A549 (cell line): Measurements from ENCODE around the gene XBP1. TPM values are rescaled to one million over a fixed set of nuclear protein-coding genes. Genes with fewer than 3 reads are reported as not detected.

Experiments used
- ATAC-seq, 2 experiments: fragments of 200-7000 bp in 1 of 2; fragments of >200 bp in 1 of 2; cut with Nextera tagmentation in 1 of 2; cut with Tn5 transposase in 1 of 2; 3 replicates each; pipeline versions ENCODE4 v1.8.0 to v1.9.1; 2018 to 2020; ENCODE audit warnings: mild to moderate bottlenecking in 1 of 2, moderate library complexity in 1 of 2
- CTCF ChIA-PET: fragments of 300-600 bp; sonication (Branson Sonifier 250); formaldehyde crosslinking; extraction: SDS; loops from one replicate; lab custom pipeline; 2021; ENCODE audit warnings: antibody characterized with exemption, inconsistent platforms; lab: Yijun Ruan, JAX
- POLR2A ChIA-PET: fragments of 350-600 bp; formaldehyde crosslinking; extraction: SDS; loops from one replicate; lab custom pipeline; 2021; ENCODE audit warnings: antibody characterized with exemption, inconsistent platforms; lab: Yijun Ruan, JAX
- DNase-seq, 2 experiments: peaks; one replicate each; pipeline versions ENCODE4 v3.0.0 to v3.0.0-alpha.2; 2011 to 2016; ENCODE audit warnings: low read depth in 1 of 2, low spot score in 1 of 2
- FAIRE-seq: peaks from 2 replicates; lab custom pipeline; 2011; peaks lifted over from hg19 to GRCh38; lab: Jason Lieb, UNC
- H3K27ac ChIP-seq, 2 experiments: fragments of >200 bp; sonication (Bioruptor Twin); formaldehyde crosslinking; 3 replicates each; pipeline ENCODE4 v1.5.1; 2016 to 2017
- H3K4me1 ChIP-seq: fragments of >200 bp; sonication (Bioruptor Twin); formaldehyde crosslinking; 3 replicates; pipeline ENCODE4 v1.6.1; 2016
- H3K4me2 ChIP-seq: fragments of >200 bp; sonication (Bioruptor Twin); formaldehyde crosslinking; 3 replicates; pipeline ENCODE4 v1.6.1; 2016
- H3K4me3 ChIP-seq: fragments of >200 bp; sonication (Bioruptor Twin); formaldehyde crosslinking; 3 replicates; pipeline ENCODE4 v1.5.1; 2016
- H3K9me3 ChIP-seq: fragments of >200 bp; sonication (Bioruptor Twin); formaldehyde crosslinking; 3 replicates; pipeline ENCODE4 v1.6.1; 2016
- BCL3 ChIP-seq: fragments of >200 bp; sonication (Bioruptor Twin); formaldehyde crosslinking; IDR thresholded peaks from 3 replicates; pipeline ENCODE4 v1.6.1; 2016
- CBX2 ChIP-seq: fragments of 200-600 bp; sonication (generic); IDR thresholded peaks from 2 replicates; pipeline ENCODE4 v1.6.1; 2016; ENCODE audit warnings: low read depth, mild to moderate bottlenecking, borderline replicate concordance
- CBX8 ChIP-seq: fragments of 200-600 bp; sonication (generic); IDR thresholded peaks from 2 replicates; pipeline ENCODE4 v1.6.1; 2016
- EHF ChIP-seq: fragments of 250-450 bp; sonication (Bioruptor Pico); IDR thresholded peaks from 2 replicates; pipeline ENCODE4 v1.5.0; 2020; ENCODE audit warnings: mild to moderate bottlenecking
- EHMT2 ChIP-seq: fragments of 200-600 bp; sonication (generic); IDR thresholded peaks from 2 replicates; pipeline ENCODE4 v1.6.1; 2016; ENCODE audit warnings: antibody characterized with exemption, low read depth, mild to moderate bottlenecking, moderate library complexity
- ELK1 ChIP-seq: fragments of 150-350 bp; IDR thresholded peaks from 2 replicates; pipeline ENCODE4 v1.6.1; 2014; ENCODE audit warnings: low read depth, mild to moderate bottlenecking, low read length
- ESRRA ChIP-seq: fragments of 150-350 bp; IDR thresholded peaks from 2 replicates; pipeline ENCODE4 v1.6.1; 2014; ENCODE audit warnings: mild to moderate bottlenecking, low read length, borderline replicate concordance
- FOSB ChIP-seq: fragments of 250-450 bp; sonication (Bioruptor Pico); IDR thresholded peaks from 2 replicates; pipeline ENCODE4 v1.5.0; 2020; ENCODE audit warnings: mild to moderate bottlenecking, moderate library complexity
- FOSL2 ChIP-seq, 2 experiments: fragments of 450-650 bp in 1 of 2; fragments of >200 bp in 1 of 2; sonication (Bioruptor Twin) in 1 of 2; formaldehyde crosslinking; IDR thresholded peaks; 2 replicates each; pipeline versions ENCODE4 v1.5.0 to v1.6.1; 2016 to 2020; ENCODE audit warnings: mild to moderate bottlenecking in 1 of 2, moderate library complexity in 1 of 2
- FOXS1 ChIP-seq: fragments of 250-450 bp; sonication (Bioruptor Pico); IDR thresholded peaks from 2 replicates; pipeline ENCODE4 v1.5.0; 2020; ENCODE audit warnings: mild to moderate bottlenecking, moderate library complexity
- GATA3 ChIP-seq: IDR thresholded peaks from 2 replicates; pipeline ENCODE4 v1.6.1; 2012; ENCODE audit warnings: borderline replicate concordance
- HOXA7 ChIP-seq: fragments of 250-450 bp; sonication (Bioruptor Pico); IDR thresholded peaks from 2 replicates; pipeline ENCODE4 v1.5.0; 2020; ENCODE audit warnings: mild to moderate bottlenecking, moderate library complexity
- HOXB5 ChIP-seq: fragments of 250-450 bp; sonication (Bioruptor Pico); IDR thresholded peaks from 2 replicates; pipeline ENCODE4 v1.5.0; 2020; ENCODE audit warnings: mild to moderate bottlenecking, moderate library complexity
- JUN ChIP-seq, 2 experiments: fragments of >200 bp; sonication (Bioruptor Twin); formaldehyde crosslinking; IDR thresholded peaks; 2 replicates in 1 of 2; 3 replicates in 1 of 2; pipeline ENCODE4 v1.6.1; 2016 to 2017
- KDM1A ChIP-seq: fragments of 200-600 bp; sonication (generic); IDR thresholded peaks from 2 replicates; pipeline ENCODE4 v1.6.1; 2016; ENCODE audit warnings: low read depth, mild to moderate bottlenecking
- MAFK ChIP-seq: fragments of 450-650 bp; IDR thresholded peaks from 2 replicates; pipeline ENCODE4 v1.6.1; 2014; ENCODE audit not compliant: partially characterized antibody
- NFE2L2 ChIP-seq: fragments of 150-350 bp; conservative IDR thresholded peaks from 2 replicates; pipeline ENCODE4 v1.6.1; 2014; ENCODE audit warnings: low read length
- NPAS2 ChIP-seq: fragments of 250-450 bp; sonication (Bioruptor Pico); IDR thresholded peaks from 2 replicates; pipeline ENCODE4 v1.8.0; 2022; ENCODE audit warnings: mild to moderate bottlenecking, moderate library complexity, borderline replicate concordance
- NR3C1 ChIP-seq: fragments of >200 bp; sonication (Bioruptor Twin); formaldehyde crosslinking; IDR thresholded peaks from 3 replicates; pipeline ENCODE4 v1.6.1; 2017
- PHF8 ChIP-seq: fragments of 200-600 bp; sonication (generic); IDR thresholded peaks from 2 replicates; pipeline ENCODE4 v1.6.1; 2016; ENCODE audit warnings: low read depth, mild to moderate bottlenecking, antibody characterized with exemption, moderate library complexity, borderline replicate concordance
- RAD21 ChIP-seq, 2 experiments: fragments of >200 bp in 1 of 2; sonication (Bioruptor Twin) in 1 of 2; formaldehyde crosslinking in 1 of 2; IDR thresholded peaks in 1 of 2; conservative IDR thresholded peaks in 1 of 2; 2 replicates in 1 of 2; 3 replicates in 1 of 2; pipeline ENCODE4 v1.6.1; 2012 to 2018; ENCODE audit warnings: inconsistent platforms in 1 of 2
- RARB ChIP-seq: fragments of 250-450 bp; sonication (Bioruptor Pico); IDR thresholded peaks from 2 replicates; pipeline ENCODE4 v1.8.0; 2021; ENCODE audit warnings: mild to moderate bottlenecking, moderate library complexity
- RFX5 ChIP-seq: fragments of 450-650 bp; IDR thresholded peaks from 2 replicates; pipeline ENCODE4 v1.7.1; 2014; ENCODE audit warnings: antibody characterized with exemption, mild to moderate bottlenecking, moderate library complexity
- TFCP2L1 ChIP-seq: fragments of 250-450 bp; sonication (Bioruptor Pico); IDR thresholded peaks from 2 replicates; pipeline ENCODE4 v1.5.0; 2021; ENCODE audit warnings: mild to moderate bottlenecking
- ZC3H11A ChIP-seq: fragments of 450-650 bp; IDR thresholded peaks from 2 replicates; pipeline ENCODE4 v1.6.1; 2014; ENCODE audit warnings: antibody characterized with exemption, mild to moderate bottlenecking
- WGBS: methylation state at CpG from one replicate; pipeline ENCODE4 v1.1.6; 2017; ENCODE audit errors: missing lambda C conversion rate; 5-methylcytosine and 5-hydroxymethylcytosine counted together
- polyA plus RNA-seq, 4 experiments: library from polyadenylated mRNA; depleted of rRNA in 3 of 4; stranded (reverse); fragments of >200 nt; fragmentation: RNase III in 1 of 4; extraction: RNeasy Plus Mini Kit Qiagen cat#74134 plus additional on column Dnase treatment in 1 of 4; gene quantifications; 2 replicates in 3 of 4; 3 replicates in 1 of 4; pipeline ENCODE4 v1.2.3, GENCODE V29; 2011 to 2017

The XBP1 gene
- polyA plus RNA-seq, 2 of the 4 experiments (the other 2 are of a cell fraction): 34.1 to 172 TPM

- ChIA-PET POLR2A (interaction anchor here (0.6 kb wide), 1 partner anchor 23 kb away, joined by 8 read pairs; no protein-coding TSS in a partner anchor), CTCF (interaction anchor here (0.7 to 3.0 kb wide), 5 partner anchors 27 to 725 kb away, joined by 3 to 13 read pairs (median 4); no protein-coding TSS in a partner anchor)
- Histone ChIP-seq H3K27ac (peak overlapping the region; percentile 91 to 100), H3K4me1 (peaks cover 21% of the 10 kb centered on the region; the same call in 2 of the 3 replicates), H3K4me2 (peak overlapping the region; percentile 81), H3K4me3 (no peak overlapping the region; the same call in 2 of the 3 replicates), H3K9me3 (no peaks in the 10 kb centered on the region)
- DNase-seq (no peak), FAIRE-seq (no peak), ATAC-seq (no peak)
- WGBS: 55% methylated on average over 14 of the region's 14 CpGs
- TF ChIP-seq CBX2: no peak
- TF ChIP-seq NFE2L2: no peak
- TF ChIP-seq KDM1A: no peak
- no peak for TF ChIP-seq MAFK
- no peak for TF ChIP-seq EHMT2
- TF ChIP-seq RARB (CRISPR knock-in tag): no peak
- no peak for TF ChIP-seq RAD21 (conservative IDR thresholded peaks at IDR 0.05 in 1 of 2, IDR thresholded peaks at IDR 0.05 in 1 of 2)
- no peak for TF ChIP-seq ELK1
- no peak for TF ChIP-seq NR3C1
- TF ChIP-seq ZC3H11A: no peak
- no peak for TF ChIP-seq FOSB (CRISPR knock-in tag)
- no peak for TF ChIP-seq ESRRA
- no peak for TF ChIP-seq RFX5
- TF ChIP-seq FOSL2 (IDR thresholded peaks at IDR 0.05): no peak
- no peak for TF ChIP-seq FOSL2 (CRISPR knock-in tag; IDR thresholded peaks at IDR 0.05)
- TF ChIP-seq FOXS1 (CRISPR knock-in tag): no peak
- no peak for TF ChIP-seq GATA3
- TF ChIP-seq PHF8: no peak
- TF ChIP-seq, all 56 proteins: peak for 0
Measured at GRCh38 chr22:28801845-28802594, 1.7 kb upstream of the XBP1 start.

GRCh38 chr22:28799606-28800307 is 612 bp downstream of the XBP1 start:
- POLR2A ChIA-PET: interaction anchor here (0.7 to 2.1 kb wide), 12 partner anchors 9 to 881 kb away, joined by 3 to 9 read pairs (median 4); partner anchors contain the start of genes CCDC117, PITPNB and TTC28
- Histone ChIP-seq H3K4me3 (peak overlapping the region; percentile 72), H3K4me2 (peak overlapping the region; percentile 86)
- DNase-seq (no peak), FAIRE-seq (no peak), ATAC-seq (peak; percentile 74 to 78)
- TF ChIP-seq NPAS2 (CRISPR knock-in tag): no peak
- no peak for TF ChIP-seq CBX8
- TF ChIP-seq NFE2L2: no peak
- no peak for TF ChIP-seq EHF (CRISPR knock-in tag)
- TF ChIP-seq PHF8: peak; percentile 58; the same call in 1 of the 2 replicates
- no peak for TF ChIP-seq RAD21 (conservative IDR thresholded peaks at IDR 0.05 in 1 of 2, IDR thresholded peaks at IDR 0.05 in 1 of 2)
- no peak for TF ChIP-seq ELK1
- TF ChIP-seq HOXA7: 0 out of 2 replicates have a peak, but pooled peaks have one; percentile 30
- peak in 1 of 2 experiments; percentile 24; a peak in 1 of 5 replicates for TF ChIP-seq JUN (IDR thresholded peaks at IDR 0.05)
- TF ChIP-seq TFCP2L1: 0 out of 2 replicates have a peak, but pooled peaks have one; percentile 9
- peak; percentile 37; the same call in 1 of the 3 replicates for TF ChIP-seq BCL3
- TF ChIP-seq HOXB5: no peak
- TF ChIP-seq, all 56 proteins: peak for 5
- Histone ChIP-seq H3K4me1 (peaks cover 39% of the 10 kb centered on the region; the same call in 2 of the 3 replicates), H3K27ac (peak overlapping the region; percentile 91 to 100), H3K9me3 (no peaks in the 10 kb centered on the region)
- WGBS: 1% methylated on average over 28 of the region's 31 CpGs
- CTCF ChIA-PET: interaction anchor here (1.0 kb wide), 1 partner anchor 10 kb away, joined by 3 read pairs; no protein-coding TSS in a partner anchor
